HEK293T (cell line): ENCODE measurements around the gene SEMA3B.

ENCODE experiments used
- ARNT ChIP-seq: fragments of 450-650 bp; IDR thresholded peaks from 2 replicates; pipeline ENCODE4 v1.6.1; 2017; ENCODE audit warnings: mild to moderate bottlenecking
- BHLHE40 ChIP-seq: fragments of 450-650 bp; IDR thresholded peaks from 2 replicates; pipeline ENCODE4 v1.6.1; 2016; ENCODE audit warnings: mild to moderate bottlenecking, moderate library complexity, borderline replicate concordance
- CTBP1 ChIP-seq: fragments of 450-650 bp; IDR thresholded peaks from 2 replicates; pipeline ENCODE4 v1.6.1; 2016; ENCODE audit warnings: borderline replicate concordance
- ELF4 ChIP-seq: fragments of 450-650 bp; IDR thresholded peaks from 2 replicates; pipeline ENCODE4 v1.6.1; 2017; ENCODE audit warnings: antibody characterized with exemption
- FOXA1 ChIP-seq: fragments of 450-650 bp; IDR thresholded peaks from 2 replicates; pipeline ENCODE4 v1.6.1; 2016; ENCODE audit warnings: mild to moderate bottlenecking
- NFRKB ChIP-seq: fragments of 450-650 bp; IDR thresholded peaks from 2 replicates; pipeline ENCODE4 v1.6.1; 2016; ENCODE audit warnings: mild to moderate bottlenecking, moderate library complexity
- PKNOX1 ChIP-seq: fragments of 450-650 bp; IDR thresholded peaks from 2 replicates; pipeline ENCODE4 v1.6.1; 2016
- SP1 ChIP-seq: fragments of 450-650 bp; IDR thresholded peaks from 2 replicates; pipeline ENCODE4 v1.6.1; 2017
- SUZ12 ChIP-seq: fragments of 450-650 bp; IDR thresholded peaks from 2 replicates; pipeline ENCODE4 v1.6.1; 2016; ENCODE audit warnings: mild to moderate bottlenecking
- ZNF384 ChIP-seq: fragments of 450-650 bp; IDR thresholded peaks from 2 replicates; pipeline ENCODE4 v1.6.1; 2016

- no peak for TF ChIP-seq NFRKB
- TF ChIP-seq BHLHE40, result no peak
- TF ChIP-seq ELF4, result no peak
- no peak for TF ChIP-seq ARNT
- no peak for TF ChIP-seq FOXA1
- TF ChIP-seq SUZ12, result no peak
- TF ChIP-seq ZNF384, result no peak
- no peak for TF ChIP-seq CTBP1
- no peak for TF ChIP-seq SP1
- no peak for TF ChIP-seq PKNOX1
Measured at GRCh38 chr3:50322386-50323091, 53.6 kb downstream of the SEMA3B start, which contains the start of gene HYAL2.
